Smooth muscle cell (in vitro differentiated cells): ENCODE data around the gene DKK3. TPM values are rescaled to one million over a fixed set of nuclear protein-coding genes. Genes with fewer than 3 reads are reported as not detected.

Experiments used
- DNase-seq: peaks from one replicate; lab custom pipeline; 2025; ENCODE audit not compliant: unreplicated experiment; lab: John Stamatoyannopoulos, UW
- H2AFZ ChIP-seq: fragments of 200-600 bp; sonication (generic); 2 replicates; pipeline ENCODE4 v1.6.0; 2016; ENCODE audit warnings: antibody characterized with exemption, low read depth, mild to moderate bottlenecking
- H3F3A ChIP-seq: fragments of 200-600 bp; sonication (generic); 2 replicates; pipeline ENCODE4 v1.6.0; 2017; ENCODE audit warnings: antibody characterized with exemption, low read depth
- H3K27ac ChIP-seq: fragments of 200-600 bp; sonication (generic); 2 replicates; pipeline ENCODE4 v1.5.1; 2016; ENCODE audit warnings: low read depth, mild to moderate bottlenecking
- H3K27me3 ChIP-seq: fragments of 200-600 bp; sonication (generic); 2 replicates; pipeline ENCODE4 v1.6.1; 2016; ENCODE audit warnings: low read depth, mild to moderate bottlenecking
- H3K36me3 ChIP-seq: fragments of 200-600 bp; sonication (generic); 2 replicates; pipeline ENCODE4 v1.5.1; 2016; ENCODE audit warnings: low read depth
- H3K4me1 ChIP-seq: fragments of 200-600 bp; sonication (generic); 2 replicates; pipeline ENCODE4 v1.5.1; 2016; ENCODE audit warnings: low read depth
- H3K4me2 ChIP-seq: fragments of 200-600 bp; sonication (generic); 2 replicates; pipeline ENCODE4 v1.6.0; 2016; ENCODE audit warnings: mild to moderate bottlenecking
- H3K4me3 ChIP-seq: fragments of 200-600 bp; sonication (generic); 2 replicates; pipeline ENCODE4 v1.5.1; 2016; ENCODE audit warnings: mild to moderate bottlenecking
- H3K79me2 ChIP-seq: fragments of 200-600 bp; sonication (generic); 2 replicates; pipeline ENCODE4 v1.6.0; 2016; ENCODE audit warnings: low read depth, mild to moderate bottlenecking
- H3K9ac ChIP-seq: fragments of 200-600 bp; sonication (generic); 2 replicates; pipeline ENCODE4 v1.6.0; 2016; ENCODE audit warnings: low read depth
- H3K9me3 ChIP-seq: fragments of 200-600 bp; sonication (generic); replicated peaks from 2 replicates; pipeline ENCODE4 v1.5.1; 2016; ENCODE audit warnings: low read depth
- H4K20me1 ChIP-seq: fragments of 200-600 bp; sonication (generic); 2 replicates; pipeline ENCODE4 v1.6.0; 2016; ENCODE audit warnings: low read depth
- CTCF ChIP-seq: fragments of 200-600 bp; sonication (generic); IDR thresholded peaks from 2 replicates; pipeline ENCODE4 v1.5.1; 2017; ENCODE audit warnings: borderline replicate concordance, mild to moderate bottlenecking, antibody characterized with exemption; ENCODE audit not compliant: insufficient read depth, poor library complexity, severe bottlenecking
- WGBS: methylation state at CpG from one replicate; pipeline ENCODE4 v1.1.7; 2016; ENCODE audit warnings: low lambda C conversion rate; 5-methylcytosine and 5-hydroxymethylcytosine counted together
- polyA plus RNA-seq: library from polyadenylated mRNA; unstranded; fragments of >200 nt; fragmentation: Nextera tagmentation; extraction: Ambion mirVana; gene quantifications from 2 replicates; pipeline ENCODE4 v1.2.1, GENCODE V29; 2016
- total RNA-seq: library from RNA; depleted of rRNA; stranded (reverse); fragments of >200 nt; gene quantifications from 2 replicates; pipeline ENCODE4 v1.2.3, GENCODE V29; 2014

The DKK3 gene
- total and polyA plus RNA-seq, 2 experiments from 2014 or later, result 105 to 113 TPM

GRCh38 chr11:11978098-11978637 lies 30.3 kb downstream of the DKK3 start:
- Histone ChIP-seq H3K9me3 (no peaks in the 10 kb centered on the region), H2AFZ (no peak overlapping the region), H4K20me1 (no peaks in the 10 kb centered on the region), H3K27ac (peak overlapping the region; percentile 83), H3K79me2 (no peaks in the 10 kb centered on the region), H3K36me3 (no peaks in the 10 kb centered on the region), H3F3A (peaks cover 2% of the 10 kb centered on the region), H3K4me3 (no peak overlapping the region), H3K4me1 (peaks cover 26% of the 10 kb centered on the region), H3K9ac (no peak overlapping the region), H3K4me2 (peak overlapping the region; percentile 73), H3K27me3 (no peaks in the 10 kb centered on the region)
- WGBS, result 95% methylated on average over 4 of the region's 4 CpGs
- DNase-seq, result no peak
- TF ChIP-seq CTCF, result no peak

- TF ChIP-seq CTCF, result no peak
- no peaks in the 10 kb centered on the region for H3K9me3 ChIP-seq
- no peak for DNase-seq
- peaks cover 2% of the 10 kb centered on the region for H3F3A ChIP-seq
- H3K4me1 ChIP-seq, result peaks cover 26% of the 10 kb centered on the region
- no peak overlapping the region for H2AFZ ChIP-seq
- H3K36me3 ChIP-seq, result no peaks in the 10 kb centered on the region
- WGBS, result 42% methylated on average over 10 of the region's 10 CpGs
- no peak overlapping the region for H3K4me3 ChIP-seq
- no peaks in the 10 kb centered on the region for H3K79me2 ChIP-seq
- no peaks in the 10 kb centered on the region for H3K27me3 ChIP-seq
- peak overlapping the region; percentile 5 for H3K9ac ChIP-seq
- peak overlapping the region; percentile 83 for H3K27ac ChIP-seq
- H4K20me1 ChIP-seq, result no peaks in the 10 kb centered on the region
- peak overlapping the region; percentile 73 for H3K4me2 ChIP-seq
Measured at GRCh38 chr11:11977206-11977938, 31.1 kb downstream of the DKK3 start.

- Histone ChIP-seq H3K9ac (peak overlapping the region; percentile 5), H3K79me2 (no peaks in the 10 kb centered on the region), H3K27me3 (no peaks in the 10 kb centered on the region), H3K4me1 (peaks cover 29% of the 10 kb centered on the region), H4K20me1 (no peaks in the 10 kb centered on the region), H3K36me3 (no peaks in the 10 kb centered on the region), H3K9me3 (no peaks in the 10 kb centered on the region), H3K4me2 (peak overlapping the region; percentile 73), H3F3A (peaks cover 2% of the 10 kb centered on the region), H3K27ac (peak overlapping the region; percentile 83), H3K4me3 (no peak overlapping the region), H2AFZ (no peak overlapping the region)
- 88% methylated on average over 6 of the region's 6 CpGs for WGBS
- TF ChIP-seq CTCF, result no peak
- no peak for DNase-seq
Measured at GRCh38 chr11:11976481-11977127, 31.8 kb downstream of the DKK3 start.
